GM19238 (cell line): ENCODE data around the gene CACNA1D.
"Not testable (repeated sequence)": the region's sequence is repeated elsewhere in the genome, so short reads cannot be mapped to it uniquely, and the experiment has no call there.

ENCODE experiments used
- DNase-seq: peaks from one replicate; pipeline ENCODE4 v3.0.0; 2011; ENCODE audit warnings: low spot score; ENCODE audit not compliant: insufficient read length

CACNA1D gene

GRCh38 chr3:53613125-53613524 is 118.7 kb downstream of the CACNA1D start:
- DNase-seq: no peak

- no peak for DNase-seq
Observed at GRCh38 chr3:53614307-53614706, 119.9 kb downstream of the CACNA1D start.

- DNase-seq: no peak
Observed at GRCh38 chr3:53616321-53616720, 121.9 kb downstream of the CACNA1D start.

- DNase-seq: no peak
Observed at GRCh38 chr3:53616971-53617892, 122.8 kb downstream of the CACNA1D start.

- no peak for DNase-seq
Observed at GRCh38 chr3:53617893-53618523, 123.6 kb downstream of the CACNA1D start.

- DNase-seq: no peak
Observed at GRCh38 chr3:53618524-53618906, 124.1 kb downstream of the CACNA1D start.

GRCh38 chr3:53618936-53619335 is 124.5 kb downstream of the CACNA1D start:
- DNase-seq: no peak

- DNase-seq: no peak
Observed at GRCh38 chr3:53624061-53624857, 129.8 kb downstream of the CACNA1D start.

GRCh38 chr3:53626876-53627275 is 132.5 kb downstream of the CACNA1D start:
- no peak for DNase-seq

GRCh38 chr3:53628536-53629401 is 134.4 kb downstream of the CACNA1D start:
- no peak for DNase-seq

- no peak for DNase-seq
Observed at GRCh38 chr3:53629402-53629723, 135.0 kb downstream of the CACNA1D start.

- no peak for DNase-seq
Observed at GRCh38 chr3:53630547-53630946, 136.1 kb downstream of the CACNA1D start.

- no peak for DNase-seq
Observed at GRCh38 chr3:53633197-53633787, 138.9 kb downstream of the CACNA1D start.

- DNase-seq: no peak
Observed at GRCh38 chr3:53635041-53635440, 140.6 kb downstream of the CACNA1D start.

GRCh38 chr3:53638806-53639205 is 144.4 kb downstream of the CACNA1D start:
- not testable (repeated sequence) for DNase-seq

GRCh38 chr3:53641397-53641796 is 147.0 kb downstream of the CACNA1D start:
- no peak for DNase-seq

GRCh38 chr3:53642211-53642610 is 147.8 kb downstream of the CACNA1D start:
- no peak for DNase-seq

- DNase-seq: no peak
Observed at GRCh38 chr3:53643757-53644156, 149.3 kb downstream of the CACNA1D start.

GRCh38 chr3:53645754-53646153 is 151.3 kb downstream of the CACNA1D start:
- DNase-seq: no peak

GRCh38 chr3:53646723-53647122 is 152.3 kb downstream of the CACNA1D start:
- peak; percentile 19 for DNase-seq

- DNase-seq: no peak
Observed at GRCh38 chr3:53649816-53650215, 155.4 kb downstream of the CACNA1D start.
